Mucosa of rectum (tissue), 2 donors: ENCODE data around the gene NOXA1.
"Not testable (repeated sequence)": the region's sequence is repeated elsewhere in the genome, so short reads cannot be mapped to it uniquely, and the experiment has no call there.

Source experiments
- H3K27ac ChIP-seq, 2 donors: one replicate each; pipeline ENCODE4 v1.7.0; 2013; ENCODE audit warnings: inconsistent platforms in 2 of 2, low read depth in 2 of 2, low read length in 2 of 2
- H3K27me3 ChIP-seq, 2 donors: one replicate each; pipeline ENCODE4 v1.7.0; 2013; ENCODE audit warnings: low read length in 2 of 2; ENCODE audit not compliant: control insufficient read depth in 2 of 2, insufficient read depth in 2 of 2
- H3K36me3 ChIP-seq, 2 donors: one replicate each; pipeline ENCODE4 v1.7.0; 2013; ENCODE audit warnings: low read length in 2 of 2; ENCODE audit not compliant: control insufficient read depth in 2 of 2, insufficient read depth in 2 of 2
- H3K4me1 ChIP-seq, 2 donors: one replicate each; pipeline ENCODE4 v1.7.0; 2013; ENCODE audit warnings: low read length in 2 of 2, mild to moderate bottlenecking in 1 of 2; ENCODE audit not compliant: control insufficient read depth in 2 of 2, insufficient read depth in 2 of 2
- H3K4me3 ChIP-seq, 2 donors: one replicate each; pipeline ENCODE4 v1.7.0; 2013; ENCODE audit warnings: low read length in 2 of 2
- H3K9ac ChIP-seq, 2 donors: one replicate each; pipeline ENCODE4 v1.7.0; 2013; ENCODE audit warnings: low read length in 2 of 2, low read depth in 1 of 2, mild to moderate bottlenecking in 1 of 2
- H3K9me3 ChIP-seq, 2 donors: one replicate each; pipeline ENCODE4 v1.7.0; 2013; ENCODE audit warnings: low read length in 2 of 2; ENCODE audit not compliant: control insufficient read depth in 2 of 2
- donor health status: healthy.
- donor health status: Normal muscosa, but diverticular disease.

NOXA1 gene

DNA sequence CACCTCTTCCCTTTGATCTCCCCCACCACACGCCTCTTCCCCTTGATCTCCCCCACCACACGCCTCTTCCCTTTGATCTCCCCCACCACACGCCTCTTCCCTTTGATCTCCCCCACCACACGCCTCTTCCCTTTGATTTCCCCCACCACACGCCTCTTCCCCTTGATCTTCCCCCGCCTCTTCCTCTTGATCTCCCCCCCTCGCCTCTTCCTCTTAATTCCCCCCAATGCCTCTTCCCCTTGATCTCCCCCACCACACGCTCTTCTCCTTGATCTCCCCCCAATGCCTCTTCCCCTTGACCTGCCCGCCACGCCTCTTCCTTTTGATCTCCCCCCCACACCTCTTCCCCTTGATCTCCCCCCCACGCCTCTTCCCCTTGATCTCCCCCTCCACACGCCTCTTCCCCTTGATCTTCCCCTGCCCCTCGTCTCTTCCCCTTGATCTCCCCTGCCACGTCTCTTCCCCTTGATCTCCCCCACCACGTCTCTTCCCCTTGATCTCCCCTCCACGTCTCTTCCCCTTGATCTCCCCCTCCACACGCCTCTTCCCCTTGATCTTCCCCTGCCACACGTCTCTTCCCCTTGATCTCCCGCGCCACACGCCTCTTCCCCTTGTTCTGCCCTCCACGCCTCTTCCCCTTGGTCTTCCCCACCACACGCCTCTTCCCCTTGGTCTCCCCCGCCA is 27.5 kb downstream of the NOXA1 start:
- not testable (repeated sequence) for H3K27ac ChIP-seq, H3K9me3 ChIP-seq

DNA sequence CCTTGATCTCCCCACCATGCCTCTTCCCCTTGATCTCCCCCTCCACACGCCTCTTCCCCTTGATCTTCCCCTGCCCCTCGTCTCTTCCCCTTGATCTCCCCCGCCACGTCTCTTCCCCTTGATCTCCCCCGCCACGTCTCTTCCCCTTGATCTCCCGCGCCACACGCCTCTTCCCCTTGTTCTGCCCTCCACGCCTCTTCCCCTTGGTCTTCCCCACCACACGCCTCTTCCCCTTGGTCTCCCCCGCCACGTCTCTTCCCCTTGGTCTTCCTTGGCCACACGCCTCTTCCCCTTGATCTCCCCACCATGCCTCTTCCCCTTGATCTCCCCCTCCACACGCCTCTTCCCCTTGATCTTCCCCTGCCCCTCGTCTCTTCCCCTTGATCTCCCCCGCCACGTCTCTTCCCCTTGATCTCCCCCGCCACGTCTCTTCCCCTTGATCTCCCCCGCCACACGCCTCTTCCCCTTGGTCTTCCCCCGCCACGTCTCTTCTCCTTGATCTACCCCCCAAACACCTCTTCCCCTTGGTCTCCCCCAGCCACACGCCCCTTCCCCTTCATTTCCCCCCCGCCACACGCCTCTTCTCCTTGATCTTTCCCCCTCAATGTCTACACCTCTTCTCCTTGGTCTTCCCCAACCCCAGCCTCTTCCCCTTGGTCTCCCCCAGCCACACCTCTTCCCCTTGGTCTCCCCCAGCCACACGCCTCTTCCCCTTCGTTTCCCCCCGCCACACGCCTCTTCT is 28.2 kb downstream of the NOXA1 start:
- H3K4me3 ChIP-seq, H3K9me3 ChIP-seq, H3K27me3 ChIP-seq, H3K27ac ChIP-seq, H3K9ac ChIP-seq: not testable (repeated sequence)
- peaks cover 0 to 11% of the 10 kb centered on the region in 2 donors for H3K36me3 ChIP-seq
- H3K4me1 ChIP-seq: peaks cover 9 to 11% of the 10 kb centered on the region in 2 donors

More for the DNA sequence above, 27.5 kb downstream of the NOXA1 start:
- H3K4me3 ChIP-seq, H3K27me3 ChIP-seq, H3K9ac ChIP-seq: not testable (repeated sequence)
- Histone ChIP-seq H3K36me3 (peaks cover 0 to 11% of the 10 kb centered on the region in 2 donors), H3K4me1 (peaks cover 11 to 14% of the 10 kb centered on the region in 2 donors)

DNA sequence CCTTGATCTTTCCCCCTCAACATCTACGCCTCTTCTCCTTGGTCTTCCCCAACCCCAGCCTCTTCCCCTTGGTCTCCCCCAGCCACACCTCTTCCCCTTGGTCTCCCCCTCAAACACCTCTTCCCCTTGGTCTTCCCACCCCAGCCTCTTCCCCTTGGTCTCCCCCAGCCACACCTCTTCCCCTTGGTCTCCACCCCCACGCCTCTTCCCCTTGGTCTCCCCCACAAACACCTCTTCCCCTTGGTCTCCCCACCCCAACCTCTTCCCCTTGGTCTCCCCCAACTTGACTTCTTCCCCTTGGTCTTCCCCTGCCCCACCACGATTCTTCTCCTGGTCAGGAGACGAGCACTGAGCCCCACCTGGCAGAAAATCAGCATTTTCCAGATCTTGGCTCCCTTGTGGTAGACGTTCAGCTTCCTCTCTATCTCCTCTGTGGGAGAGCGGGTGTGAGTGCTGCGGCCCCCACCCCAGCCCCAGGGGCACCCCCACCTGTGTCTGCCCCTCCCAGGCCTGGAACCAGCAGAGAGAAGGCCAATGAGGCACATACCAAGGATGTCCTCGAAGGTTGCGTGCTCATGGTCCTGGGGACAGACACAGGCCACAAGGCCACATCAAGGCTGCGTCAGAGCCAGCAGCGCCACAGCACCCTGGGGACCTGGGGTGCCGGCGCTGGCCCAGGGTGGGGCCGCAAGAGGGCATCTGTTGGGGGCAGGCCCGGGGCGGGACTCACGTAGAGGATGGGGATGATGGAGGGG is 29.0 kb downstream of the NOXA1 start:
- no peak overlapping the region for H3K4me3 ChIP-seq
- no peaks in the 10 kb centered on the region for H3K9me3 ChIP-seq
- H3K27me3 ChIP-seq: no peaks in the 10 kb centered on the region
- peaks cover 9 to 11% of the 10 kb centered on the region in 2 donors for H3K4me1 ChIP-seq
- H3K9ac ChIP-seq: no peak overlapping the region
- H3K27ac ChIP-seq: no peak overlapping the region
- peaks cover 0 to 11% of the 10 kb centered on the region in 2 donors for H3K36me3 ChIP-seq

DNA sequence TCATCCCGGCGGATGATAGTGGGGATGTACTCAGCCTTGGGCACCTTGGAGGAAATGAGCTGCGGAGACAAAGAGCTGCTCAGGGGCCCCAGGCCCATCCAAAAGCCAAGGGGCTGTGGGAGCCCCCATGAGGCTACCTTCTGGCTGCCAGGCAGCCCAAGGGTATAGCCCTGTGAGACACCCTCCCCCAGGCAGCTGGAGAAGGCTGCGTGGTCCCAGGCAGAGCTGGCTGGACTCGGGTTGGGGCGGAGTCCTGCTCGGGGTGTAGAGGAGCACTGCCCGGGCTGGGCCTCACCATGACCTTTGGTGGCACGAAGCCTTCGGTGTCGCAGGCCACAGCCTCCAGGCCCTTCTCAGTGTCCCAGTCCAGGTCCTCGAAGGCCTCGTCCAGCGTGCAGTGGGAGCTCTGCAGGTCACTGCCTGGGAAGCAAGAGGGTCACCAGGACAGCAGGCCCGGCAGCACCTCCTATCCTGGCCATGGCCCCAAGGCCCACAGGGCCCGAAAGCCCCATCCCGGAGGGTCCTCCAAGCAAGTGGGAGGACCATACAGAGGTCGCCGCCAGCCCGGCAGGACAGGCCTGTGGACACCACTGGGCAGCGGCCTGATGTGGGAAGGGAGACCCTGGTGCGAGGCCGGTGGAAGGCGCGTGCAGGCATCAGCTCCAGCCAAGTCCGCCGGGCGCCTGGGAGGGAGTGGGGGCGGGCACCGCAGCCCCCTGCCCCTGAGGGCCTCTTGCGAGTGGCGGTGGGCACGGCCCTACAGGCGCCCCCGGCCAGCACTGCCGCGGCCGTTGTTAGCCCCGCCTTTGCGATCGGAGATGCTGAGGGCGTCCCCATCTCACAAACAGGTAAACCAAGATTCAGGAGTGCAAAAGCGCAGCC is 29.8 kb downstream of the NOXA1 start:
- H3K27me3 ChIP-seq: no peaks in the 10 kb centered on the region
- H3K36me3 ChIP-seq: peaks cover 0 to 11% of the 10 kb centered on the region in 2 donors
- H3K4me3 ChIP-seq: peak overlapping the region in 1 of 2 donors; percentile 52

DNA sequence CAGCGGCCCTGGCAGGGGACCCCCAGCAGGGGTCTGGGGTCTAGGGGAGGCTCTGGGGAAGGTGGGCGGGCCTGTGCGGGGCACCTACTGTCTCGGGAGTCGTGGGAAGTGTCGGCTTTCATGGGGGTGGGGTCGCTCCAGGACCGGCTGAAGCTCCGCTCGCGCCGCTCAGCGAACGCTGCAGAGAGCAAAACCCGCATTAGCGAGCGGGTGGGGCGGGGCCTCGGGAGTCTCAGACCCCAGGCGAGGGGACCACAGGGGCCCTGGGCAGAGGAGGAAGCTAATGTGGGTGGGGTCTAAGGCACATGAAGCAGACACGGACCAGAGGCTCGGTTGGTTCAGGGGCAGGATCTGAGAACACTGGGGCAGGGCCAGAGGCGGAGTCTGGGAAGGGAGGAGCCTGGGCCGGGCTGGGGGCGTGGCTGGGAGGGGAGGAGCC is 30.5 kb downstream of the NOXA1 start:
- peak overlapping the region in 1 of 2 donors; percentile 11 for H3K9ac ChIP-seq
- peaks cover 17% of the 10 kb centered on the region in 2 donors for H3K4me1 ChIP-seq
- H3K27me3 ChIP-seq: no peaks in the 10 kb centered on the region
- no peaks in the 10 kb centered on the region for H3K9me3 ChIP-seq
- no peak overlapping the region for H3K27ac ChIP-seq
- peak overlapping the region; percentile 41 to 52 for H3K4me3 ChIP-seq
- peaks cover 0 to 11% of the 10 kb centered on the region in 2 donors for H3K36me3 ChIP-seq

More for the DNA sequence above, 29.8 kb downstream of the NOXA1 start:
- Histone ChIP-seq H3K4me1 (peaks cover 11% of the 10 kb centered on the region in 2 donors), H3K9ac (peak overlapping the region in 1 of 2 donors; percentile 11), H3K27ac (no peak overlapping the region), H3K9me3 (no peaks in the 10 kb centered on the region)

DNA sequence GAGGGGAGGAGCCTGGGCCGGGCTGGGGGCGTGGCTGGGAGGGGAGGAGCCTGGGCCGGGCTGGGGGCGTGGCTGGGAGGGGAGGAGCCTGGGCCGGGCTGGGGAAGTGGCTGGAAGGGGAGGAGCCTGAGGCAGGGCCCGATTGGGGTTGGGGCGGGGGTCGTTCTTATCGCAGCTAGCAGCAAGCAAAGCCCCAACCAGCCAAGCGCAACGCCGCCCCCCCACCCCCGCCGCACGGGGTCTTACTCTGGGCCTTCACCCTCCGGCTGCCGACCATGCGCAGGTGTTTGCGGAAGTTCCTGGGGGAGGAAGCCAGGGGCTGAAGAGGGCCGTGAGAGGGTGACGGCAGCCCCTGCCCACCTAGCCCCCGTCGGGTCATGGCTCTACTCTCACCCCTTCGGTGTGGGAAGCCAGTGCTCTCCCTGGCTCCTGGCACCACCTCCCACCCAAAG is 31.0 kb downstream of the NOXA1 start:
- Histone ChIP-seq H3K4me1 (peaks cover 17 to 18% of the 10 kb centered on the region in 2 donors), H3K9ac (peak overlapping the region; percentile 83 to 94), H3K27me3 (no peaks in the 10 kb centered on the region), H3K27ac (peak overlapping the region; percentile 92 to 95), H3K4me3 (peak overlapping the region; percentile 61 to 77), H3K36me3 (peaks cover 0 to 8% of the 10 kb centered on the region in 2 donors), H3K9me3 (no peaks in the 10 kb centered on the region)

DNA sequence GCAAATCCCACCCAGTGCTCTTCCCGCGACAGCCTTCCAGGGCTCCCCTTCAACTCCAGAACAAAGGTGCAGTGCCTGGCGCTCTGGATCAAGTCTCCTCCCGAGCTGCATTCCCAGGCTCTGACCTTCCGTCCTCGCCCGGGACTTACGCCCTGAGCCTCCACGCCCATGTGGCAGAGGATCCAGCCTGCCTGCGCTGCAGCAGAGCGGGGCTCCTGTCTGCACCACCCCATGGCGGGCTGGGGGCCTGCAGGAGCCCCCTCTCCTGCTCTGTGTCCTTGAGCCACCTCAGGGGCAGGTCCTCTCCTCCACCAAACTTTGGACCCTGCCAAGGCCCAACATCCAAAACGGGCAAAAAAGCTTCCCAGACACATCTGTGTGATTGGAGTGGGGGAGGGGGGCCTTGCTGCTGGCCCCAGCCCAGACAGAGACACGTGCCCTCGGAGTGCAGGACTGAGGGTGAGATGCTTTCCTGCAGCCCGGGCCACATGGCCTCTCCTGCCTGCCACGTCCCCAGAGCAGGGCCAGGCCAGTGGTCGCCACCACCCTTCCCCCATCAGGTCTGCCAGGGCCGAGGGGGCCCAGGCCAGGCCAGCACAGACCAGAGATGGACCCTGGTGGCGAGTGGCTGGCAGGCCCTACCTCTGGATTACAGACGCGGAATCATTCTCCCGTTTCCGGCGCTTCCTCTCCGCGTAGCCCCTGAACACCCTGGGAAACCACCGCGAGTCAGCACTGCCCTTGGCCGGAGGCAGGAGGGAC is 31.6 kb downstream of the NOXA1 start:
- no peaks in the 10 kb centered on the region for H3K27me3 ChIP-seq
- H3K27ac ChIP-seq: peak overlapping the region; percentile 92 to 95
- H3K9me3 ChIP-seq: no peaks in the 10 kb centered on the region
- H3K4me1 ChIP-seq: peaks cover 21 to 23% of the 10 kb centered on the region in 2 donors
- peaks cover 0 to 2% of the 10 kb centered on the region in 2 donors for H3K36me3 ChIP-seq
- peak overlapping the region; percentile 61 to 77 for H3K4me3 ChIP-seq
- peak overlapping the region; percentile 83 to 94 for H3K9ac ChIP-seq

DNA sequence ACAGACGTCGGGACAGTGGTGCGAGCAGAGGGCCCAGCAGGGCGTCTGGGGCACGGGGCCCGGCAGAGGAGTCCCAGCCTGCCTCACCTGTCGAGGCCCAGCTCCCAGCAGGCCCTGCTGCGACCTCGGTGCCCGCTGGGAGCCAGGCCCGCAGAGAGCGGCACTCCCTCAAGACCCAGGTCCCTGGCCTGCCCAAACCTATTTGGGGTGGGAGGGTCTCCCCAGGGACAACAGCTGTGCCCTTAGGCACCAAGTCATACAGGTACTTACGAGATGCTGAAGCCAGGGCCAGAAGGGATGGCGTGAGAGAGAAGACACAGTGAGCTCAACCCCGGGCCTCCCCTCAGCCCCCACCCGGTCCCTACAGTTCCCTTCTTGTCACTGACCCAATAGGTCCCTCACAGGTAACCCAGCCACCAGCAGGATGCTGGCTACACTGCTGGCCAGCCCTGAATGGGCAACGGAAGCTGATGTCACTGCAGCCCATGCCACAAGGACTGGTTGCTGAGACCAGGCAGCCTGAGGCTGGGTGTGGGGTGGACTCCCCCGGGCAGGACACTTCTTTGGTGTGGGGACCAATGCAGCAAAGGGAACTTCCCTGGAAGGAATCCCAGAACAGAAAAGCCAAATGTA is 32.3 kb downstream of the NOXA1 start:
- Histone ChIP-seq H3K27me3 (no peaks in the 10 kb centered on the region), H3K4me3 (no peak overlapping the region), H3K4me1 (peaks cover 22 to 24% of the 10 kb centered on the region in 2 donors), H3K9me3 (no peaks in the 10 kb centered on the region), H3K27ac (peak overlapping the region in 1 of 2 donors; percentile 95), H3K36me3 (no peaks in the 10 kb centered on the region), H3K9ac (no peak overlapping the region)
